GM23338 (cell line): Measurements from ENCODE around the gene EML2. TPM values are rescaled to one million over a fixed set of nuclear protein-coding genes. Genes with fewer than 3 reads are reported as not detected.

Experiments used
- ATAC-seq: fragments of 200-7000 bp; cut with Tn5 transposase; 3 replicates; pipeline ENCODE4 v1.9.1; 2020
- DNase-seq: peaks from one replicate; pipeline ENCODE4 v3.0.0-alpha.2; 2015; ENCODE audit warnings: low spot score
- H2AFZ ChIP-seq: fragments of 200-600 bp; sonication (generic); 2 replicates; pipeline ENCODE4 v1.8.0; 2016; ENCODE audit warnings: antibody characterized with exemption, mild to moderate bottlenecking, moderate library complexity
- H3F3A ChIP-seq: fragments of 200-600 bp; sonication (generic); replicated peaks from 2 replicates; pipeline ENCODE4 v1.8.0; 2017; ENCODE audit warnings: antibody characterized with exemption, mixed run types, low read depth
- H3K27ac ChIP-seq: fragments of 200-600 bp; sonication (generic); 2 replicates; pipeline ENCODE4 v1.6.1; 2016; ENCODE audit warnings: low read depth
- H3K27me3 ChIP-seq: fragments of 200-600 bp; sonication (generic); 2 replicates; pipeline ENCODE4 v1.8.0; 2016; ENCODE audit warnings: mild to moderate bottlenecking, mixed run types, moderate library complexity; ENCODE audit not compliant: insufficient read depth
- H3K36me3 ChIP-seq: fragments of 200-600 bp; sonication (generic); 2 replicates; pipeline ENCODE4 v1.8.0; 2016; ENCODE audit warnings: mild to moderate bottlenecking; ENCODE audit not compliant: insufficient read depth
- H3K4me1 ChIP-seq: fragments of 200-600 bp; sonication (generic); 2 replicates; pipeline ENCODE4 v1.8.0; 2016; ENCODE audit warnings: mild to moderate bottlenecking, moderate library complexity; ENCODE audit not compliant: insufficient read depth
- H3K4me2 ChIP-seq: fragments of 200-600 bp; sonication (generic); 2 replicates; pipeline ENCODE4 v1.7.1; 2017; ENCODE audit warnings: mixed run types
- H3K4me3 ChIP-seq: fragments of 200-600 bp; sonication (generic); 2 replicates; pipeline ENCODE4 v1.6.1; 2016; ENCODE audit warnings: mixed run types
- H3K79me2 ChIP-seq: fragments of 200-600 bp; sonication (generic); replicated peaks from 2 replicates; pipeline ENCODE4 v1.8.0; 2017; ENCODE audit warnings: mild to moderate bottlenecking; ENCODE audit not compliant: insufficient read depth
- H3K9me2 ChIP-seq: fragments of 200-600 bp; sonication (generic); 2 replicates; pipeline ENCODE4 v1.8.0; 2017; ENCODE audit not compliant: insufficient read depth
- H4K20me1 ChIP-seq: fragments of 200-600 bp; sonication (generic); replicated peaks from 2 replicates; pipeline ENCODE4 v1.8.0; 2017; ENCODE audit warnings: mild to moderate bottlenecking; ENCODE audit not compliant: insufficient read depth
- H3K27ac Mint-ChIP-seq: 2 replicates; pipeline ENCODE4 v1.8.0; 2020; ENCODE audit warnings: inconsistent platforms, mild to moderate bottlenecking, moderate library complexity, mixed read lengths
- H3K27me3 Mint-ChIP-seq: 3 replicates; pipeline ENCODE4 v1.8.0; 2022; ENCODE audit warnings: low read depth, mild to moderate bottlenecking, moderate library complexity, mixed read lengths, inconsistent platforms; ENCODE audit not compliant: insufficient read depth, poor library complexity
- H3K36me3 Mint-ChIP-seq: 3 replicates; pipeline ENCODE4 v1.8.0; 2021; ENCODE audit warnings: low read depth, mild to moderate bottlenecking, inconsistent platforms, moderate library complexity, mixed read lengths
- H3K4me1 Mint-ChIP-seq: 3 replicates; pipeline ENCODE4 v1.8.0; 2020; ENCODE audit warnings: mild to moderate bottlenecking, inconsistent platforms, mixed read lengths
- H3K4me3 Mint-ChIP-seq: 3 replicates; pipeline ENCODE4 v1.8.0; 2021; ENCODE audit warnings: moderate library complexity, mild to moderate bottlenecking, inconsistent platforms, mixed read lengths
- H3K9me3 Mint-ChIP-seq: 3 replicates; pipeline ENCODE4 v1.8.0; 2020; ENCODE audit warnings: moderate library complexity, mild to moderate bottlenecking, inconsistent platforms, mixed read lengths
- CREB1 ChIP-seq: fragments of 250-450 bp; sonication (Bioruptor Pico); IDR thresholded peaks from 2 replicates; pipeline ENCODE4 v1.5.0; 2020; ENCODE audit warnings: low read depth, mild to moderate bottlenecking, moderate library complexity
- EZH2phosphoT487 ChIP-seq: fragments of 200-600 bp; sonication (generic); IDR thresholded peaks from one replicate; pipeline ENCODE4 v1.8.1; 2018; ENCODE audit warnings: antibody characterized with exemption; ENCODE audit not compliant: unreplicated experiment
- NANOG ChIP-seq: IDR thresholded peaks from 2 replicates; pipeline ENCODE4 v1.6.1; 2016; ENCODE audit warnings: antibody characterized with exemption, borderline replicate concordance
- POLR2AphosphoS5 ChIP-seq: IDR thresholded peaks from 2 replicates; pipeline ENCODE4 v1.6.1; 2016; ENCODE audit warnings: antibody characterized with exemption, low read depth
- REST ChIP-seq: IDR thresholded peaks from one replicate; pipeline ENCODE4 v1.6.1; 2018; ENCODE audit warnings: antibody characterized with exemption; ENCODE audit not compliant: unreplicated experiment
- STAT1 ChIP-seq: IDR thresholded peaks from one replicate; pipeline ENCODE4 v1.6.1; 2016; ENCODE audit warnings: antibody characterized with exemption; ENCODE audit not compliant: unreplicated experiment
- ZNF114 ChIP-seq: fragments of 250-450 bp; sonication (Bioruptor Pico); IDR thresholded peaks from 2 replicates; pipeline ENCODE4 v1.5.0; 2020; ENCODE audit warnings: mild to moderate bottlenecking, moderate library complexity
- ZNF331 ChIP-seq: fragments of 250-450 bp; sonication (Bioruptor Pico); IDR thresholded peaks from 2 replicates; pipeline ENCODE4 v1.5.0; 2020; ENCODE audit warnings: low read depth, mild to moderate bottlenecking, moderate library complexity
- polyA plus RNA-seq: library from polyadenylated mRNA; unstranded; fragments of >200 nt; fragmentation: Nextera tagmentation; extraction: Ambion mirVana; gene quantifications from 2 replicates; pipeline ENCODE4 v1.2.1, GENCODE V29; 2016
- total RNA-seq: library from RNA; depleted of rRNA; stranded (reverse); fragments of >200 nt; shearing (Covaris generic); gene quantifications from 2 replicates; pipeline ENCODE4 v1.2.3, GENCODE V29; 2014
- TF ChIP-seq, protein P1 (sequence below): IDR thresholded peaks from 2 replicates; pipeline ENCODE4 v1.6.1; 2016; ENCODE audit warnings: antibody characterized with exemption
- TF ChIP-seq, protein P2 (sequence below), 2 experiments: fragments of 200-600 bp in 1 of 2; sonication (generic) in 1 of 2; conservative IDR thresholded peaks; 2 replicates each; pipeline versions ENCODE4 v1.5.1 to v1.6.1; 2016 to 2017; ENCODE audit warnings: antibody characterized with exemption in 2 of 2, low read depth in 2 of 2, mild to moderate bottlenecking in 2 of 2, moderate library complexity in 1 of 2

Gene EML2
- total and polyA plus RNA-seq, 2 experiments from 2014 or later, result 7.1 to 33.9 TPM

GRCh38 chr19:45590300-45591003 lies 48.7 kb downstream of the EML2 start:
- Histone ChIP-seq H3K4me3 (peak overlapping the region; percentile 39; the same call in 1 of the 2 replicates), H3K4me2 (peak overlapping the region; percentile 68), H3F3A (peaks cover 6% of the 10 kb centered on the region), H3K27ac (no peak overlapping the region), H2AFZ (peak overlapping the region; percentile 92), H3K79me2 (no peaks in the 10 kb centered on the region), H3K27me3 (peaks cover 40% of the 10 kb centered on the region), H3K4me1 (0 out of 2 replicates have a peak, but pooled peaks cover 1% of the 10 kb centered on the region), H4K20me1 (no peaks in the 10 kb centered on the region; the same call in 1 of the 2 replicates), H3K36me3 (no peaks in the 10 kb centered on the region), H3K9me2 (no peaks in the 10 kb centered on the region)
- peaks cover 2% of the 10 kb centered on the region; the same call in 2 of the 3 replicates for H3K4me1 Mint-ChIP-seq
- no peak for TF ChIP-seq ZNF331 (CRISPR knock-in tag)
- no peak for TF ChIP-seq STAT1
- TF ChIP-seq POLR2AphosphoS5, result no peak
- no peak for TF ChIP-seq NANOG
- no peak overlapping the region for H3K27ac Mint-ChIP-seq
- H3K4me3 Mint-ChIP-seq, result no peak overlapping the region
- no peaks in the 10 kb centered on the region; the same call in 2 of the 3 replicates for H3K36me3 Mint-ChIP-seq
- peaks cover 24% of the 10 kb centered on the region for H3K27me3 Mint-ChIP-seq
- ATAC-seq, result peak; percentile 51
- H3K9me3 Mint-ChIP-seq, result peaks cover 8% of the 10 kb centered on the region; the same call in 2 of the 3 replicates
- no peak for DNase-seq

DNA sequence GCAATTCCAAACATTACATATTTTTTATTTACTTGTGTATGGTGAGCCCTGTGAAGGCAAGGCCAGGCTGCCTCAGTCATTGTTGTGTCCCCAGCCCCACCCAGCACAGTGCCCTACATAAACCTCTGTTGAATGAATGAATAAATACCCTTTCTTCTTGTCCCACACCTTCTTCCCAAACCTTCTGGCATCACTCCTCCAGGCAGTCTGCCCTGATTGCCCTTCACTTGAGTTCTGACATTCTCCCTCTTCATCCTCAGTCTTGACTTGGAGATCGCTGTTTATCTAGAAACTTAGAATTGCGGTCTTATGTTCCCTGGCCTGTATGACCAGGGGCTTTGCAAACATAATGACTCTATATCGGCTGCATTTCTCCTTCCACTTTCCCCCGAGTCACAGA lies 49.4 kb downstream of the EML2 start:
- H3K27ac Mint-ChIP-seq, result no peak overlapping the region
- TF ChIP-seq ZNF114 (CRISPR knock-in tag), result no peak
- no peak for TF ChIP-seq EZH2phosphoT487
- TF ChIP-seq, protein P1, sequence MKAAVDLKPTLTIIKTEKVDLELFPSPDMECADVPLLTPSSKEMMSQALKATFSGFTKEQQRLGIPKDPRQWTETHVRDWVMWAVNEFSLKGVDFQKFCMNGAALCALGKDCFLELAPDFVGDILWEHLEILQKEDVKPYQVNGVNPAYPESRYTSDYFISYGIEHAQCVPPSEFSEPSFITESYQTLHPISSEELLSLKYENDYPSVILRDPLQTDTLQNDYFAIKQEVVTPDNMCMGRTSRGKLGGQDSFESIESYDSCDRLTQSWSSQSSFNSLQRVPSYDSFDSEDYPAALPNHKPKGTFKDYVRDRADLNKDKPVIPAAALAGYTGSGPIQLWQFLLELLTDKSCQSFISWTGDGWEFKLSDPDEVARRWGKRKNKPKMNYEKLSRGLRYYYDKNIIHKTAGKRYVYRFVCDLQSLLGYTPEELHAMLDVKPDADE, result no peak
- no peak for TF ChIP-seq NANOG
- no peak for TF ChIP-seq POLR2AphosphoS5
- TF ChIP-seq CREB1 (CRISPR knock-in tag), result no peak
- TF ChIP-seq REST, result no peak
- TF ChIP-seq, protein P2, sequence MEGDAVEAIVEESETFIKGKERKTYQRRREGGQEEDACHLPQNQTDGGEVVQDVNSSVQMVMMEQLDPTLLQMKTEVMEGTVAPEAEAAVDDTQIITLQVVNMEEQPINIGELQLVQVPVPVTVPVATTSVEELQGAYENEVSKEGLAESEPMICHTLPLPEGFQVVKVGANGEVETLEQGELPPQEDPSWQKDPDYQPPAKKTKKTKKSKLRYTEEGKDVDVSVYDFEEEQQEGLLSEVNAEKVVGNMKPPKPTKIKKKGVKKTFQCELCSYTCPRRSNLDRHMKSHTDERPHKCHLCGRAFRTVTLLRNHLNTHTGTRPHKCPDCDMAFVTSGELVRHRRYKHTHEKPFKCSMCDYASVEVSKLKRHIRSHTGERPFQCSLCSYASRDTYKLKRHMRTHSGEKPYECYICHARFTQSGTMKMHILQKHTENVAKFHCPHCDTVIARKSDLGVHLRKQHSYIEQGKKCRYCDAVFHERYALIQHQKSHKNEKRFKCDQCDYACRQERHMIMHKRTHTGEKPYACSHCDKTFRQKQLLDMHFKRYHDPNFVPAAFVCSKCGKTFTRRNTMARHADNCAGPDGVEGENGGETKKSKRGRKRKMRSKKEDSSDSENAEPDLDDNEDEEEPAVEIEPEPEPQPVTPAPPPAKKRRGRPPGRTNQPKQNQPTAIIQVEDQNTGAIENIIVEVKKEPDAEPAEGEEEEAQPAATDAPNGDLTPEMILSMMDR (conservative IDR thresholded peaks at IDR 0.05; ENCODE audit: low read depth in 2 of 2), result no peak

More for the DNA sequence above, 49.4 kb downstream of the EML2 start:
- no peaks in the 10 kb centered on the region; the same call in 1 of the 2 replicates for H4K20me1 ChIP-seq
- H3K27me3 ChIP-seq, result peaks cover 38% of the 10 kb centered on the region
- H3K4me1 ChIP-seq, result no peaks in the 10 kb centered on the region
- H3K27ac ChIP-seq, result no peak overlapping the region
- H3K4me2 ChIP-seq, result no peak overlapping the region
- Mint-ChIP-seq H3K4me3 (no peak overlapping the region; the same call in 2 of the 3 replicates), H3K27me3 (peaks cover 22% of the 10 kb centered on the region), H3K9me3 (peaks cover 8% of the 10 kb centered on the region; the same call in 2 of the 3 replicates), H3K4me1 (no peaks in the 10 kb centered on the region; the same call in 2 of the 3 replicates), H3K36me3 (no peaks in the 10 kb centered on the region; the same call in 2 of the 3 replicates)
- H3K36me3 ChIP-seq, result no peaks in the 10 kb centered on the region
- ATAC-seq (no peak), DNase-seq (no peak)
- H3K9me2 ChIP-seq, result no peaks in the 10 kb centered on the region
- H3F3A ChIP-seq, result peaks cover 7% of the 10 kb centered on the region
- no peak overlapping the region for H2AFZ ChIP-seq
- H3K79me2 ChIP-seq, result no peaks in the 10 kb centered on the region
- H3K4me3 ChIP-seq, result no peak overlapping the region
